HuH-7 (cell line): ENCODE data around the gene AKT2.

ENCODE experiments used
- DNase-seq: peaks from one replicate; pipeline ENCODE4 v3.0.0; 2011; ENCODE audit warnings: low spot score

AKT2 gene

DNA sequence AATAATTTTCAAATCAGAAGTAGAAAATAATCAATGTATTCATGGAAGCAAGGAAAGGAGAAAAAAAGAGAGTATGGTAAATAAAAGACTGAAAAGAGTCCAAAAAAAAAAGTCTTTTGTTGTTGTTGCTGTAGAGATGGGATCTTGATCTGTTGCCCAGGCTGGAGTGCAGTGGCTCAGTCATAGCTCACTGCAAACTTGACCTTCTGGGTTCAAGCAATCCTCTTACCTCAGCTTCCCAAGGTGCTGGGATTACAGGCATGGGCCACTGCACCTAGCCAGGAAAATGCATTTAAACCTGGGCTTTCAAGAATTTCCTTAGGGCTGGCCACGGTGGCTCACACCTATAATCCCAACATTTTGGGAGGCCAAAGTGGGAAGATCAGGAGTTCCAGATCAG, 100.9 kb downstream of the AKT2 start:
- no peak for DNase-seq
